Hepatocyte (in vitro differentiated cells): Measurements from ENCODE around the gene NDUFV1. TPM values are rescaled to one million over a fixed set of nuclear protein-coding genes. Genes with fewer than 3 reads are reported as not detected.
"Not testable (repeated sequence)": the region's sequence is repeated elsewhere in the genome, so short reads cannot be mapped to it uniquely, and the experiment has no call there.

ENCODE experiments used
- DNase-seq: peaks from one replicate; pipeline ENCODE4 v3.0.0-alpha.2; 2016; ENCODE audit warnings: low spot score
- H2AFZ ChIP-seq: fragments of 200-600 bp; sonication (generic); 2 replicates; pipeline ENCODE4 v1.6.0; 2016; ENCODE audit warnings: antibody characterized with exemption, mild to moderate bottlenecking
- H3K27ac ChIP-seq: fragments of 200-600 bp; sonication (generic); 2 replicates; pipeline ENCODE4 v1.5.1; 2016; ENCODE audit warnings: mild to moderate bottlenecking
- H3K27me3 ChIP-seq: fragments of 200-600 bp; sonication (generic); 2 replicates; pipeline ENCODE4 v1.6.1; 2016
- H3K36me3 ChIP-seq: fragments of 200-600 bp; sonication (generic); replicated peaks from 2 replicates; pipeline ENCODE4 v1.5.1; 2016; ENCODE audit warnings: low read depth; ENCODE audit not compliant: insufficient read depth
- H3K4me1 ChIP-seq: fragments of 200-600 bp; sonication (generic); 2 replicates; pipeline ENCODE4 v1.5.1; 2016; ENCODE audit warnings: mild to moderate bottlenecking, moderate library complexity; ENCODE audit not compliant: insufficient read depth
- H3K4me2 ChIP-seq: fragments of 200-600 bp; sonication (generic); 2 replicates; pipeline ENCODE4 v1.6.0; 2016
- H3K4me3 ChIP-seq: fragments of 200-600 bp; sonication (generic); 2 replicates; pipeline ENCODE4 v1.5.1; 2016; ENCODE audit warnings: mild to moderate bottlenecking
- H3K79me2 ChIP-seq: fragments of 200-600 bp; sonication (generic); 2 replicates; pipeline ENCODE4 v1.6.0; 2017; ENCODE audit warnings: mild to moderate bottlenecking
- H3K9me2 ChIP-seq: fragments of 200-600 bp; sonication (generic); replicated peaks from 2 replicates; pipeline ENCODE4 v1.6.0; 2017; ENCODE audit warnings: mild to moderate bottlenecking; ENCODE audit not compliant: insufficient read depth
- H3K9me3 ChIP-seq: fragments of 200-600 bp; sonication (generic); 2 replicates; pipeline ENCODE4 v1.5.1; 2016; ENCODE audit warnings: low read depth, mild to moderate bottlenecking
- H4K20me1 ChIP-seq: fragments of 200-600 bp; sonication (generic); 2 replicates; pipeline ENCODE4 v1.6.0; 2016; ENCODE audit warnings: mild to moderate bottlenecking; ENCODE audit not compliant: insufficient read depth, poor library complexity, severe bottlenecking
- CTCF ChIP-seq: fragments of 200-600 bp; sonication (generic); IDR thresholded peaks from 2 replicates; pipeline ENCODE4 v1.5.1; 2016; ENCODE audit warnings: antibody characterized with exemption, mild to moderate bottlenecking; ENCODE audit not compliant: poor library complexity
- EZH2 ChIP-seq: fragments of 200-600 bp; sonication (generic); IDR thresholded peaks from 2 replicates; pipeline ENCODE4 v1.6.1; 2016; ENCODE audit warnings: antibody characterized with exemption, mild to moderate bottlenecking, borderline replicate concordance
- EZH2phosphoT487 ChIP-seq: fragments of 200-600 bp; sonication (generic); IDR thresholded peaks from one replicate; pipeline ENCODE4 v1.6.1; 2018; ENCODE audit warnings: antibody characterized with exemption, mild to moderate bottlenecking, low read depth, moderate library complexity; ENCODE audit not compliant: unreplicated experiment, severe bottlenecking
- WGBS: methylation state at CpG from one replicate; pipeline ENCODE4 v1.1.6; 2016; ENCODE audit warnings: low lambda C conversion rate; ENCODE audit errors: missing lambda C conversion rate; 5-methylcytosine and 5-hydroxymethylcytosine counted together
- polyA plus RNA-seq: library from polyadenylated mRNA; unstranded; fragments of >200 nt; fragmentation: Nextera tagmentation; extraction: Ambion mirVana; gene quantifications from 2 replicates; pipeline ENCODE4 v1.2.1, GENCODE V29; 2016
- total RNA-seq: library from RNA; depleted of rRNA; stranded (reverse); fragments of >200 nt; gene quantifications from 2 replicates; pipeline ENCODE4 v1.2.3, GENCODE V29; 2014

Gene NDUFV1
- total and polyA plus RNA-seq, 2 experiments from 2014 or later: 194 to 226 TPM

- Histone ChIP-seq H2AFZ (no peak overlapping the region), H3K4me1 (peaks cover 12% of the 10 kb centered on the region), H4K20me1 (peaks cover 20% of the 10 kb centered on the region), H3K4me3 (no peak overlapping the region), H3K4me2 (no peak overlapping the region), H3K36me3 (no peaks in the 10 kb centered on the region), H3K9me2 (no peaks in the 10 kb centered on the region), H3K27me3 (no peaks in the 10 kb centered on the region), H3K27ac (no peak overlapping the region), H3K9me3 (no peaks in the 10 kb centered on the region), H3K79me2 (peaks cover 19% of the 10 kb centered on the region)
- no peak for TF ChIP-seq EZH2
- no peak for TF ChIP-seq EZH2phosphoT487
- TF ChIP-seq CTCF: no peak
- 100% methylated on average over 1 of the region's 1 CpG for WGBS
- DNase-seq: no peak
Observed at GRCh38 chr11:67588136-67588503, 18.6 kb upstream of the NDUFV1 start.

- not testable (repeated sequence) for H3K4me2 ChIP-seq, H3K9me3 ChIP-seq, H3K9me2 ChIP-seq, H2AFZ ChIP-seq, H3K27ac ChIP-seq, H3K4me3 ChIP-seq, H3K27me3 ChIP-seq, DNase-seq, H3K36me3 ChIP-seq
- H3K4me1 ChIP-seq: peaks cover 12% of the 10 kb centered on the region
- peaks cover 20% of the 10 kb centered on the region for H4K20me1 ChIP-seq
- WGBS: 95% methylated on average over 11 of the region's 11 CpGs
- peaks cover 16% of the 10 kb centered on the region for H3K79me2 ChIP-seq
Observed at GRCh38 chr11:67588899-67589415, 17.8 kb upstream of the NDUFV1 start.

GRCh38 chr11:67592880-67593564 lies 13.7 kb upstream of the NDUFV1 start:
- H2AFZ ChIP-seq: no peak overlapping the region
- H3K4me1 ChIP-seq: no peaks in the 10 kb centered on the region
- H3K4me3 ChIP-seq: no peak overlapping the region
- H4K20me1 ChIP-seq: no peaks in the 10 kb centered on the region
- no peaks in the 10 kb centered on the region for H3K36me3 ChIP-seq
- H3K9me3 ChIP-seq: no peaks in the 10 kb centered on the region
- no peak overlapping the region for H3K27ac ChIP-seq
- H3K4me2 ChIP-seq: no peak overlapping the region
- no peaks in the 10 kb centered on the region for H3K9me2 ChIP-seq
- H3K79me2 ChIP-seq: no peaks in the 10 kb centered on the region
- H3K27me3 ChIP-seq: no peaks in the 10 kb centered on the region
- no peak for DNase-seq
- 77% methylated on average over 12 of the region's 12 CpGs for WGBS
- TF ChIP-seq EZH2 (no peak), CTCF (no peak), EZH2phosphoT487 (no peak)

- Histone ChIP-seq H3K79me2 (no peaks in the 10 kb centered on the region), H3K4me3 (no peak overlapping the region), H3K4me1 (no peaks in the 10 kb centered on the region), H4K20me1 (no peaks in the 10 kb centered on the region), H3K27me3 (no peaks in the 10 kb centered on the region), H3K27ac (no peak overlapping the region), H3K9me2 (no peaks in the 10 kb centered on the region), H3K9me3 (no peaks in the 10 kb centered on the region), H2AFZ (no peak overlapping the region), H3K4me2 (no peak overlapping the region), H3K36me3 (no peaks in the 10 kb centered on the region)
- 52% methylated on average over 3 of the region's 3 CpGs for WGBS
- TF ChIP-seq EZH2phosphoT487 (no peak), EZH2 (no peak), CTCF (no peak)
- no peak for DNase-seq
Observed at GRCh38 chr11:67593565-67593905, 13.2 kb upstream of the NDUFV1 start.
